GM10847 (cell line): ENCODE data around the gene HSD11B1.

Experiments used
- POLR2A ChIP-seq: IDR thresholded peaks from 2 replicates; pipeline ENCODE4 v1.6.1; 2011; ENCODE audit not compliant: insufficient read length; ENCODE audit errors: extremely low read depth

Gene HSD11B1

GRCh38 chr1:209772126-209772525 lies 67.5 kb downstream of the HSD11B1 start:
- TF ChIP-seq POLR2A = no peak

DNA sequence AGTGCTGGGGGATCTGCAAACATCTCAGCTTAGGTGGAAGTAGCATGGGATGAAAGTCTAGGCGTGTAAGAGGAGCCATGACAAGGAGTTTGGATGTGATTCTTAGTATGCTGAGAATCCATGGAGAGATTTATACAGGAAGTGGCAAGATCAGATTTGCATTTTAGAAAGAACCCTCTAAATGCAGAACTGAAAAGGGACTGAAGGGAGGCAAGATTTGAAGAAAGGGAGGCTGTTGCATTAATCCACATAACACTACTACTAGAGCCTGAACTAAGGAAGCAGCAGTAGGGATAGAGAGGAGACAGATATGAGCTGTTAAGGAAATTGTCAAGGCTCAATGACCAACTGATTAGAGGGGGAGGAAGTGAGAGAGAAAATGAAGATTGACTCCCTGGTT lies 69.9 kb downstream of the HSD11B1 start:
- TF ChIP-seq POLR2A = no peak

DNA sequence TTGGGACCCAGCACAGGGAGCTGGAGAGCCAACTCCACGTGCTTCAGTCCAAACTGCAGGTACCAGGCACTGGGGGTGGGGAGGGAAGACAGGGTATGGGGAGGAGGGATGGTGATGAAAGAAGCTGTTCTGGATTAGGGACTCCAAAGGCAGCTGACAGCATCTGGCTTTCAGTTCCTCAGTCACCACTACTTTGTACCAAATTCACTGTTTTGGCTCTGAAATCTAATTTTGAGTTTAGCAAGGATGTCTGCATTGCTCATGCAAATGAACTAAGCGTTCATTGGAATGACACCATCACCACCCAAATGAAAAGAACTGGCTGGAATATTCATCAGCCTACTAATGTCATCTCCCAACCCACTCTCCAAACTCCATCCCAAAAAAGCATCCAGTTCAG lies 71.0 kb downstream of the HSD11B1 start:
- no peak for TF ChIP-seq POLR2A

DNA sequence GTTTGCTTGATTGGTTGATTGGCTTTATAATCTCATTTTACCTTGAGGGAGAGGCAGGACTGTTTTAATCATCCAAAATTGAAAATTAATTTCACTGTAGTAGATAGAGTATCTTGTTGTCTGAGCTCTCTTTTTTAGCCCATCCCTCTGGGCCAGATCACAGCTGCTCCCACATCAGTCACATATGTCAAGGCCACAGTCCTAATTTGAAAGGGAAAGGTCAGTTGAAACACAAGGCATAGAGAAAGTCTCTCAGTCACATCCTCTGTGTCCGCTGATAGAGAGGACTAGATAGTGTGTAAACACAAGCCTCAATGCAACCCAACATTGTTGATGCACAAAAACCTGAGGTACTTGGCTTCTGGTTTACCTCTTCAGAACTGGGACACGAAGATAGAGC lies 72.9 kb downstream of the HSD11B1 start:
- no peak for TF ChIP-seq POLR2A

DNA sequence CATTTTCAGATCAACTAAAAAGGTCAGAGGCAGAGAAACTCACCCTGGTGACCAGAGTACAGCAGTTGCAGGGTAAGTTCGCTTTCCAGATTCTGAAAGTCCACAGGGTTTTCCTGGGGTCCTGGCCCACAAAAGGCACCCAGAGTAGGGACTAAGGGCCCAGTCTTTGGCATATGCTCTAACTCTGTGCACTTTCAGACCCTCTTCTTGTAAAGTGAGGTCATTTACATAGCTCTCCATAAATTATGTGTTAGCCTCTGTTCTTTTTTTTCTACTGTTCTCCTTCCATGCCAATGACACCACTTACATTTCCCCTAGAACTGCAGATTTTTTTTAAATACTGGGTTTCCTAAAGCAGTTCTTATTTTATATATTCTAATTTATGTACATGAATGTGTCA lies 73.5 kb downstream of the HSD11B1 start:
- TF ChIP-seq POLR2A = no peak

- TF ChIP-seq POLR2A = no peak
These were observed 75.6 kb downstream of the HSD11B1 start for GRCh38 chr1:209780268-209780667.

DNA sequence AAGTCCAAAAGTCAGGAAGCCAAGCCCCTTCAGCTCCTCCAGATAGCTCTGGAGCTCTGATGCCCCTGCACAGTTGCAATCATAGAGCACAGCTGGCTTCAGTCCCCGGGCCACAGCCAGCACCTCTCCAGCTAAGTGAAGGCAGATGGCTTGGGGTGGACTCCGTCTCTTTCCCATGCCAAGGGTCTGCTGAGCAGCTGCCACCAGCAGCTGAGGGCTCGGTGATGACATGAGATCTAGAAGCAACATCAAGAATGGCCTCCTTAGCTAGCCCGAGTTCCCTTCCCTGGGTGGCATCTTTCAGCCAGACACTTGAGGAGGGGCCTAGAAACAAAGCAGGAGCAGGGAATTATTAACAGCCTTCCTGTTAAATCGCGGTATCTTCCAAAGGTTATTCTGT lies 78.7 kb downstream of the HSD11B1 start:
- no peak for TF ChIP-seq POLR2A
